Kidney epithelial cell (primary cell): ENCODE measurements around the gene GRIN1. TPM values are rescaled to one million over a fixed set of nuclear protein-coding genes. Genes with fewer than 3 reads are reported as not detected.

Experiments
- DNase-seq: peaks from one replicate; pipeline ENCODE4 v3.0.0-alpha.2; 2010; ENCODE audit warnings: low read depth
- H3K27me3 ChIP-seq: 2 replicates; pipeline ENCODE4 v1.6.0; 2011; ENCODE audit warnings: low read length; ENCODE audit not compliant: control insufficient read depth, insufficient read depth
- H3K36me3 ChIP-seq: 2 replicates; pipeline ENCODE4 v1.5.1; 2011; ENCODE audit warnings: low read length; ENCODE audit not compliant: control insufficient read depth, insufficient read depth
- H3K4me3 ChIP-seq: 2 replicates; pipeline ENCODE4 v1.5.1; 2011; ENCODE audit warnings: low read depth, mild to moderate bottlenecking, control low read depth, low read length
- total RNA-seq: library from RNA; depleted of rRNA; stranded (reverse); fragments of >200 nt; gene quantifications from 2 replicates; pipeline ENCODE4 v1.2.3, GENCODE V29; 2015
- TF ChIP-seq, protein P1 (sequence below): IDR thresholded peaks from 2 replicates; pipeline ENCODE4 v1.5.1; 2011; ENCODE audit warnings: mild to moderate bottlenecking, moderate library complexity, low read length, control low read depth, inconsistent platforms; ENCODE audit not compliant: insufficient read depth, poor library complexity, severe bottlenecking

The GRIN1 gene
- total RNA-seq, 1 donor from 2014 or later, result 0.04 TPM

DNA sequence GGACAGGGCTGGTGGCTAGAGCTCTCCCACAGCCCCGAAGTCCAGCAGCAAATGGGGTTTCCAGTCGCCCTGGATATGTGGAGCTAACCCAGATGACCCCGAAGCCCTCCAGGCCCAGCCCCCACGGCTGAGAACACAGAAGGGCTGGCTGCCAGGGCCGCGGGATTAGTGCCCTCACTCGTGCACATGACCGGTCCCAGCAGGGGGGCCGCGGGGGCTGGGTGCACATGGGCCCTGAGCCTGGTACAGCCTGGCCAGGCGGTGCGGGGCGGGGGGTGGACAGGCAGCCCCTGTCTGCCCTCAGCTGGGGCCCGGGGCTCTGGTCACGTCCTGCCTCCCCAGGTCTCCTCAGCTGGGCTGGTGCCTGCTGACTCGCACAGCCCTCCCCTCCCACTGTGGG, 55.4 kb downstream of the GRIN1 start:
- no peaks in the 10 kb centered on the region for H3K27me3 ChIP-seq
- TF ChIP-seq, protein P1, sequence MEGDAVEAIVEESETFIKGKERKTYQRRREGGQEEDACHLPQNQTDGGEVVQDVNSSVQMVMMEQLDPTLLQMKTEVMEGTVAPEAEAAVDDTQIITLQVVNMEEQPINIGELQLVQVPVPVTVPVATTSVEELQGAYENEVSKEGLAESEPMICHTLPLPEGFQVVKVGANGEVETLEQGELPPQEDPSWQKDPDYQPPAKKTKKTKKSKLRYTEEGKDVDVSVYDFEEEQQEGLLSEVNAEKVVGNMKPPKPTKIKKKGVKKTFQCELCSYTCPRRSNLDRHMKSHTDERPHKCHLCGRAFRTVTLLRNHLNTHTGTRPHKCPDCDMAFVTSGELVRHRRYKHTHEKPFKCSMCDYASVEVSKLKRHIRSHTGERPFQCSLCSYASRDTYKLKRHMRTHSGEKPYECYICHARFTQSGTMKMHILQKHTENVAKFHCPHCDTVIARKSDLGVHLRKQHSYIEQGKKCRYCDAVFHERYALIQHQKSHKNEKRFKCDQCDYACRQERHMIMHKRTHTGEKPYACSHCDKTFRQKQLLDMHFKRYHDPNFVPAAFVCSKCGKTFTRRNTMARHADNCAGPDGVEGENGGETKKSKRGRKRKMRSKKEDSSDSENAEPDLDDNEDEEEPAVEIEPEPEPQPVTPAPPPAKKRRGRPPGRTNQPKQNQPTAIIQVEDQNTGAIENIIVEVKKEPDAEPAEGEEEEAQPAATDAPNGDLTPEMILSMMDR, result no peak
- H3K36me3 ChIP-seq, result no peaks in the 10 kb centered on the region
- DNase-seq, result no peak
- no peak overlapping the region for H3K4me3 ChIP-seq

DNA sequence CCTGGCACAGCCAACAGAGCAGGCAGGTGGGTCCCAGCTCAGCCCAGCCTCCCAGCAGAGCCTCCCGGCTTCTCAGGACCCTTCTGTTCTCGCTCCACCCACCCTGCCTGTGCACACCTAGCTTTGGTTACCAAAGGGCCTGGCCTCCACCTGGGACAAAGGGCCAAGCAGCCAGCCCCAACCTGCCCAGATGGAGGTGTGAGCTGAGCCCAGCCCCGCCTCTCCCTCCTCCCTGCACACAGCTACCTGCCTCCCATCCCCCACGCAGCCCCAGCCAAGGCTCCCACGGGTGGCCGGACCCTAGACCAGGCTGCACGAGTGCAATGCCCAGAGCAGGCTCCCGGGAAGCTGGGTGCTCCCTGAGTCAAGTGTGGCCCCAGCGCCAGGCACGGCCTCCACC, 56.0 kb downstream of the GRIN1 start:
- no peak overlapping the region for H3K4me3 ChIP-seq

DNA sequence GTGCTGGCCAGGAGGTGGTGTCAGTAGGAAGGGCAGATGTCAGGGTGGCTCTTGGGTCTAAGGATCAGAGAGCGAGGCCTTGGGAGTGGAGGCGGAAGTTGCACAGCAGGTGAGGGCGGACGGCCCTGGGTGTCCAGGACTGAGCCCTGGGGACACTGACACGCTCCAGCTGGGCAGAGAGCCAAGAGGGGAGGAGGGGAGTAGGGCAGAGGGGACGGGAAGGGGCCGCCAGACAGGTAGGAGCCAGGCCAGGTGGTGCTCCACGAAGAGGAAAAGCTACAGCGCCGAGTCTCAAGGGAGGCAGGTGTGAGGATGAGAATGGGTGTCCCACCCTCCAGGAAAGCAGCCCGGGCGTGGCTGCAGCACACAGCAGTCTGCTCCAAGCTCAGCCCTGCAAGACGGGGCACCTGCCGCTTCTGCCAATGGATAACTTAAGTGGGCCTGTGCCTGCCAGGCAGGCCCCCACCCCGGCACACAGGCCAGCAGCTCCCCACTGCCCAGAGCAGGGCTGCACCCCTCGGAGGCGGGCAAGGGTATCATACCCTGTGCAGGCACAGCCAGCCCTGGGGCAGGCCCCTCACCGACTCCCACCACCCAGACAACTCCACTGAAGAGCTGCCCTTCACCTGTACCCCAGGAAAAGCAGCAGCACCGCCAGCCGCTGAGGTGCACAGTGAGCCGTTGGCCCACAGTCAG, 56.7 kb downstream of the GRIN1 start:
- DNase-seq, result no peak
- Histone ChIP-seq H3K4me3 (no peak overlapping the region), H3K27me3 (no peaks in the 10 kb centered on the region), H3K36me3 (no peaks in the 10 kb centered on the region)
- TF ChIP-seq, protein P1, result no peak

More for the DNA sequence above, 56.0 kb downstream of the GRIN1 start:
- no peak for DNase-seq
- TF ChIP-seq, protein P1, result no peak
- H3K36me3 ChIP-seq, result no peaks in the 10 kb centered on the region
- no peaks in the 10 kb centered on the region for H3K27me3 ChIP-seq

DNA sequence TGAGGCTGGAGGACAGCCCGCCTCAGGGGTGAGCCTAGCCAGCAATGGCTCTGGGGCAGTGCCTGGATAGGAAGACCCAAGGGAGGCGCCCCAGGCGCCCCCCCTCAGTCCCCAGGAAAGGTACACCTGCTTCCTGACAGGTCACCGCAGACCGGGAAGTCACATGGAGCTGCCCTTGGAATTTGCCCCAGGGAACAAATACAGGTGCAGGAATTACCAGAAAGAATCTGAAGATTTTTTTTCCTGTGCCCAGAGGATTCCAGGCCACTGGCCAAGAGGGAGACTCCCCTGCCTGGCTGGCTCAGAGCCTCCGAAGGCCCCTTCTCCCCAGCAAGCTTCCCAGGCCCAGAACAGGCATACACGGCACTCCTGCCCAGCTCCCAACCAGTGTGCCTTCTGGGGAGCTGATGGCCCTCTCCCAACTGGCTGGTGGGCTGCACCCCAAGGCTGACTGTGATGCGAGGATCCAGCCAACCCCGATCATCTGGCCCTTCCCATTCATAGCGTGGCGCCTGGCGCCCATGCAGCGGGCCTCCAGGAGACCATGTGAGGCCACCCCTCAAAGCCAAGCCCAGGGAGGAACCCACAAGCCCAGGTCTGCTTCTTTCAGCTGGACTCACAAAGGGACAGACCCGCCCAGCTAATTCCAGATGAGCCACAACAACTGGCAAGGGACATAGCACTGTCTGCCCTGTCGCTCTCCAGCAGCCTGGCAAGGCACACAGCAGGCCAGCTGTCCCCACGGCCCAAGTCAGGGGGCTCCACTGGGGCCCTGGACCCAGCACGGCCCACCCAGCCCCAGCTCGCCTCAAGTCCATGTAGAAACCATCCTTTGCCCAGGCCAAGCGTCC, 59.3 kb downstream of the GRIN1 start:
- DNase-seq, result no peak
- TF ChIP-seq, protein P1, result no peak
- Histone ChIP-seq H3K36me3 (no peaks in the 10 kb centered on the region), H3K27me3 (no peaks in the 10 kb centered on the region), H3K4me3 (no peak overlapping the region)

DNA sequence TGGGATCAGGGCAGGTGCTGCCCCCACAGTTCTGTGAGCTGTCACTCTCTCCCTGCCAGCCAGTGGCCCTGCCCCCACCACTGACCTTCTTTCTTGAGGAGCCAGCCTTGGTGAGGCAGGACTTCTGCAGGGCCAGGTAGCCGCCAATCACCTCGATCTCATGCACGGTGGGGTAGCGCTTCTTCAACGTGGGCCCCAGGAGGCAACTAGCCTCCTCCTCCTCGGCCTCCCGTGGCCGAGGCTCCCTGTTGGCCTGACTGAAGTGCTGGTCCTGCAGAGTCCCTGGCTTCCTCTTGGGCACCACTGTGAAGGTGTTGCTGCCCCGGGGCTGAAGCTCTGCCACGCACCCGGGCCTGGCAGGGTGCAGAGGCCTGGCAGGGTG, 59.9 kb downstream of the GRIN1 start:
- Histone ChIP-seq H3K4me3 (no peak overlapping the region), H3K36me3 (no peaks in the 10 kb centered on the region), H3K27me3 (no peaks in the 10 kb centered on the region)
- no peak for DNase-seq
- TF ChIP-seq, protein P1, result no peak
